HG02885 (cell line): ENCODE results near the gene DUS1L.

ENCODE experiments used
- ATAC-seq: cut with Tn5 transposase; IDR thresholded peaks from one replicate; pipeline ENCODE4 v1.9.1; 2021; ENCODE audit warnings: mild to moderate bottlenecking; ENCODE audit not compliant: unreplicated experiment, poor library complexity

Gene DUS1L

GRCh38 chr17:82101301-82101715, 35.7 kb upstream of the DUS1L start:
- no peak for ATAC-seq

GRCh38 chr17:82100502-82101298, 35.1 kb upstream of the DUS1L start:
- ATAC-seq, result no peak

GRCh38 chr17:82098939-82099763, 33.5 kb upstream of the DUS1L start:
- peak; percentile 9 for ATAC-seq

- peak; percentile 75 for ATAC-seq
These were observed 32.8 kb upstream of the DUS1L start, which contains the start of gene FASN for GRCh38 chr17:82098169-82098938. Gene FASN, minus strand, starts transcription at chr17:82098236. Its CDS starts 1,791 bp downstream, at chr17:82096445.

GRCh38 chr17:82097919-82098168, 32.2 kb upstream of the DUS1L start:
- no peak for ATAC-seq

- peak; percentile 3 for ATAC-seq
These were observed 31.7 kb upstream of the DUS1L start for GRCh38 chr17:82097184-82097918.

GRCh38 chr17:82096709-82097183, 31.1 kb upstream of the DUS1L start:
- ATAC-seq, result no peak

GRCh38 chr17:82095777-82096708, 30.4 kb upstream of the DUS1L start:
- no peak for ATAC-seq

GRCh38 chr17:82094931-82095776, 29.6 kb upstream of the DUS1L start:
- no peak for ATAC-seq

- ATAC-seq, result no peak
These were observed 27.6 kb upstream of the DUS1L start for GRCh38 chr17:82092995-82093751.

GRCh38 chr17:82092628-82092994, 27.0 kb upstream of the DUS1L start:
- ATAC-seq, result no peak

- ATAC-seq, result no peak
These were observed 26.5 kb upstream of the DUS1L start for GRCh38 chr17:82092094-82092586.

GRCh38 chr17:82091264-82092066, 25.9 kb upstream of the DUS1L start:
- no peak for ATAC-seq

- no peak for ATAC-seq
These were observed 25.1 kb upstream of the DUS1L start for GRCh38 chr17:82090549-82091263.

- ATAC-seq, result no peak
These were observed 24.3 kb upstream of the DUS1L start for GRCh38 chr17:82089723-82090548.
